Urothelium cell line (cell line): ENCODE data around the gene NMNAT1.
"Not testable (repeated sequence)": the region's sequence is repeated elsewhere in the genome, so short reads cannot be mapped to it uniquely, and the experiment has no call there.

Experiments used
- DNase-seq: peaks from one replicate; pipeline ENCODE4 v3.0.0; 2011; ENCODE audit warnings: low spot score, mixed read lengths
- FAIRE-seq: peaks from 2 replicates; lab custom pipeline; 2011; peaks lifted over from hg19 to GRCh38; lab: Jason Lieb, UNC

NMNAT1 gene

GRCh38 chr1:9942939-9943788 is at the start of gene NMNAT1, which contains the start of gene LZIC:
TSS of gene NMNAT1 (plus strand) at chr1:9943475. CDS start at chr1:9972074, 28,599 bp downstream.
TSS of gene LZIC (minus strand) at chr1:9943391. CDS start at chr1:9936619, 6,772 bp downstream.
- DNase-seq = peak; percentile 94
- no peak for FAIRE-seq

- FAIRE-seq = no peak
- no peak for DNase-seq
These were observed 49.2 kb upstream of the NMNAT1 start for GRCh38 chr1:9894115-9894514.

DNA sequence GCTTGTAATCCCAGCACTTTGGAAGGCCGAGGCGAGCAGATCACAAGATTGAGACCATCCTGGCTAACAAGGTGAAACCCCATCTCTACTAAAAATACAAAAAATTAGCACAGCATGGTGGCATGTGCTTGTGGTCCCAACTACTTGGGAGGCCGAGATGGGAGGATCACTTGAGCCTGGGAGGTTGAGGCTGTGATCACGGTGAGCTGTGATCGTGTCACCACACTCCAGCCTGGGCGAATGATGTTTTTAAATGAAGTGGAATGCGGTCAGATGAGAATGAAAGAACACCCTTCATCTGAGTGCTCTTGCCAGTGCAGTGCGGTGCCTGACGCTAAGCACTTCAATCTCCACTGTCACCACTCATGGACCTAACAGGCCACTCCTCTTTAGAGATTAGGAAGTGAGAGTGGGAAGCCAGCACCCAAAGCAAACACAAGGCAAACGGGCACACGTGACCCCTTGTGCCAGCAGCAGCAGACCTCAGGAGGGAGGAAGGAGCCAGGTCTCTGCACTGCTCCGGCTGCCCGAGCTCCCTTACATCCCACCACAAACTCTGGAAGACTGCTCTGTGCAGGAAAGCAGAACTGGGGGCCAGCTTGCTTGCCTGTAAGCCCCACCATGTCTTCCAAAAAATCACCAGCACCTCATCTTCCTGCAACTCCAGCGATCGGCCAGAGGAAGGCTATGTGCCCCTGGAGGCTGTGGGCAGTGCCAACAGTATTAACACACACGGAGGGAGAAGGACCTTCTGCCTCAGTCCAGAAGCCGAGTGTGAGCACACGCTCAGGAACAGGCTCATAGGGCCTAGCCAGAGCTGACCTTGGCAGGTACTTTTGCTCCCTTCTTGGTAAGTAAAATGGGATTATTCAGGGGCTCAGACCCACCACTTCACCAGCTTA is 42.9 kb upstream of the NMNAT1 start:
- DNase-seq (no peak), FAIRE-seq (no peak)

- no peak for FAIRE-seq
- DNase-seq = no peak
These were observed 41.9 kb upstream of the NMNAT1 start for GRCh38 chr1:9901148-9902059.

- FAIRE-seq = no peak
- no peak for DNase-seq
These were observed 41.2 kb upstream of the NMNAT1 start for GRCh38 chr1:9902060-9902452.

DNA sequence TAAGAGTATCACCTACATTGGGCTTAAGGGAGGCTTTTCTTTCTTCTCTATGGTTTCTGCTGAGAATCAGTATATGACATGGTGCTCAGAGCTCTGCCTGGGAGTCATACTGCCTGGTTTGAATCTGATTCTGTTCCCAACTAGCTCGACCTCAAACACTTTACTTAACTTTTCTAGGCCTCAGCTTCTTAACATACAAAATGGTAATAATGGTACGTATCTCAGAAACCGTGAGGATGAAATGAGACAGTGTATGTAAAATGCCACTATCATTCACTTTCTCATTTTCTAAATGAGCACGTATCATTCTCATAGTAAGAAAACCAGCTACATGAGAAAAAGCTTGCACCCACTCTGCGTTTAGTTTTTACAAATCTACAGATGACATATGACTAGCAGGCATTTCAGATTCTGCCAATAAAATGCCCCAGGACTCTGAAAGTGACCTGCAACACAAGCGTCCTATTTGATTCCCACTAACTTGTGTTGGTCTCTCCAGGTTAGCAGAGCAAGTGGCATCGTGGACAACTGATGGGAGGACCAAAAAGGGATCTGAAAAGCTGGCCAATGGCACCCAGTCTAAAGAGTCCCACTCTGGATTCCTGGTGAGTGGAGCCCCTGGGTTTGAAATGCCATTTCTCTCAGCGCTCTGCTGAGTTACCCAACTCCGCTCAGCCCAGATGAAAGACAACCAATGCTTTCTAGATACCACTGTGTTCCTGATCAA is 39.3 kb upstream of the NMNAT1 start:
- FAIRE-seq (no peak), DNase-seq (no peak)

GRCh38 chr1:9904596-9904995 is 38.7 kb upstream of the NMNAT1 start:
- DNase-seq (no peak), FAIRE-seq (no peak)

DNA sequence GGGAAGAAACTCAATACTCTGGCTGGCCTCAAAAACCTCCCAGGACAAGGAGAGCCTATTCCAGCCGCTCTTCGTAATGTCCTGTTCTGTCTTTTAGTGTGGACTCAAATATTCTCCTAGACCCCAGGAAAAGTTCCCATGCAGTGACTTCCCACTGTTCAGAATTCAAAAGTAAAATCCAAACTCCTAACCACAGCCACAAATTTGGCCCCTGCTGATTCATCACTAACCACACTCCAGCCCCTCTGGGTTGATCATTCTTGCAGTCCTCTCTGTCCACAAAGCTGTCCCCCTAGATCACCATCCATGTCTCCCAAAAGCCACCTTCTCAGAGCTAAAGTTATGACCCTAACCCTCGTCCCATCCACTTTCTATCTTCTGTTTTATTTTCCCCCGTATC is 38.3 kb upstream of the NMNAT1 start:
- DNase-seq (no peak), FAIRE-seq (no peak)

DNA sequence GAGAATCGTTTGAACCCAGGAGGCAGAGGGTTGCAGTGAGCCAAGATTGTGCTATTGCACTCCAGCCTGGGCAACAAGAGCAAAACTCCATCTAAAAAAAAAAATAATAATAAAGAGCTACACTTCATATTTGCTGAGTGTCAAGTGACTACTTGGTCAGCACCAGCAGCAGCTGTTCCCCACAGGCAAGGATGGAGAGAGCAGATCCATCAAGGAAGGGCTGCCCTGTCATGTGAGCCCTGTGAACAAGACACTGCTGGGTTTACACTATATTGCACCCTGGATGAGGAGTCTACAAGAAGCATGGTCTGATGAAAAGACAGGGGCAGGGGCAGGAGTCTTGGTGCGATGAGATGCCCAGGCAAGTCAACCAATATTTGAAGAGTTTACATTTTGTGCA is 36.8 kb upstream of the NMNAT1 start:
- DNase-seq = no peak
- FAIRE-seq = no peak

DNA sequence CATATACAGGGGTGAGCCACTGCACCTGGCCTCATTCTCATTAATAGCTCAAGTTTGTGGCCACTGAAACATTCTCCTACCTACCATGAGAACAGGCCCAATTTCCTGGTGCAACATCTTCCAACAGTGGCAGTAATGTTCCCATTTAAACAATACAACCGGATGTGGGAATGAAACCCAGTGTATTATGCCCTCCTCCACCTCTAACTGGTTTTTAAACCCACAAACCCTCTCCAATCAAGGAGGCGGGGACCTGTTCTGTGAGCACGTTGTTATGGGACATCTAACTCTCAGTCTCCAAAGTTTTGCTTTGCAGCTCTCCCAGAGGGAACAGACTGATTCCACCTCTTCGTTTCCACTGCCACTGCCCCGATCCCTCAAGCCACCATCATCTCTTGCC is 35.8 kb upstream of the NMNAT1 start:
- DNase-seq (no peak), FAIRE-seq (no peak)

DNA sequence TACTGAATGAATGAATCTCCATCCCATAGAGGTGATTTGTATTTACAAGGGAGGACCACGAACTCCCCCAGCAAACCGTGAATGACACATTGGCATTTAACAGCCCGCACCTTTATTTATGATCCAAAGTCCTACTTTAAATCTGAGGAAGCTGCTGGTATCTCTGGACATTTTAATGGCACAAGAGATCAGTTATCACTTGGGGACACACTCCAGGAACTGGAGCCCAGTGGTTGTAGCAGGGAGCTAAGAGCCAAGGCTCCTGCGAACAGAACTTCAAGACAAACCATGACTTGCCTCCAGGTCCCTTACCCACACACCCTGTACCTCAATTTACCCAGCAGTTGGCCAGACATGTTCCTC is 34.4 kb upstream of the NMNAT1 start:
- FAIRE-seq (no peak), DNase-seq (no peak)

- FAIRE-seq (no peak), DNase-seq (no peak)
These were observed 33.8 kb upstream of the NMNAT1 start for GRCh38 chr1:9909234-9910046.

- FAIRE-seq (no peak), DNase-seq (no peak)
These were observed 33.2 kb upstream of the NMNAT1 start, which contains the start of gene CTNNBIP1 for GRCh38 chr1:9910076-9910422. TSS of gene CTNNBIP1 (minus strand) at chr1:9910269. CDS start at chr1:9872064, 38,205 bp downstream.

GRCh38 chr1:9910423-9911178 is 32.7 kb upstream of the NMNAT1 start:
- peak; percentile 80 for FAIRE-seq
- DNase-seq = peak; percentile 99

GRCh38 chr1:9912264-9912936 is 30.9 kb upstream of the NMNAT1 start:
- DNase-seq = no peak
- no peak for FAIRE-seq

DNA sequence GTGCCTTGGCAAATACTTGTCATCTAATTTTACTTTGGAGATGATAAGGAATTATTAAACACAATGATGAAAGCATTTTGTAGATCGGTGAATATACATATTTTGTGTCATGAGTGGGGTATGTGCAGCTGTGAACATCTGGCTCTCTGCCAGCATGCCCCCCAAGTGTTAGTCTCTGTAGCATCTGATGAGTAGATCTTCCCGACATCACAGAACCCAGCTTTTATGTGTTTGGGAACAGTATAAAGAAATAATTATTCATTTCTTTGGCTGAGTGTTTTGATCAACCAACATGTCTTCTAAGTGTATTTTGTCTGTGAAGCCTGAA is 28.7 kb upstream of the NMNAT1 start:
- DNase-seq (no peak), FAIRE-seq (no peak)

DNA sequence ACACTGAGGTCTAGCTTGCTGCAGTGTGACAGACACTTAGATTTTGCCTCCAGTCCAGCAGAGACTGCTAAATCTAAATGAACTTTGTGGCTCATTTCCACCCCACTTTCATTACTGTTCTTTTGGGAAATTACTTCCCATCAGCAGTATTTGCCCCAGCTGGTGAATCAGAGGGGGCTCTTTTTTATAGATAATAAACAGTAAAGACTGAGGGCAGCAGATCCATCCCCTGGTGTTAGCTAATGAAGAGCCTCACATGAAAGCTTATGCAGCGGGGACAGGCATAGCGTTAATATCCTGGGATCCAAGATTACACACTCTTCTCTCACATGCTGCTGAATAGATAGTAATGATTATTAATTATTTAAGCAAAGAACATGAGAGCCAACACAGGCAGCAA is 26.8 kb upstream of the NMNAT1 start:
- no peak for FAIRE-seq
- no peak for DNase-seq

DNA sequence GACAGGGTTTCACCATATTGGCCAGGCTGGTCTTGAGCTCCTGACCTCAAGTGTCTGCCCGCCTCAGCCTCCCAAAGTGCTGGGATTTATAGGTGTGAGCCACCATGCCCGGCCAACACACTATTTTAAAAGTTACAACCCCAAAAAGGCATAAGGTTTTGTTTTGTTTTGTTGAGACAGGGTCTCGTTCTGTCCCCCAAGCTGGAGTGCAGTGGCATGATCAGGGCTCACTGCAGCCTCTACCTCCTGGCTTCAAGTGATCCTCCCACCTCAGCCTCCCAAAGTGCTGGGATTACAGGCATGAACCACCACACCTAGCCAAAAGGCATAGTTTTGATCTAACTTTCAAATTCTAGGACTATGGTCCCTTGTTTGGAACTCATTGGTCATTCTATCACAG is 25.8 kb upstream of the NMNAT1 start:
- DNase-seq = not testable (repeated sequence)

More for the DNA sequence above, 25.8 kb upstream of the NMNAT1 start:
- FAIRE-seq = not testable (repeated sequence)
